ACHN (cell line): ENCODE measurements around the gene IFT25.

Source experiments
- DNase-seq: peaks from one replicate; pipeline ENCODE4 v3.0.0-alpha.2; 2015
- in situ Hi-C: cut with HindIII; loops from 2 replicates; pipeline ENCODE4 v1.10.0; 2017; ENCODE audit warnings: low sequenced_read_pairs, low pct_ligation_motif_present, low pct_unique_long_range_greater_than_20kb

IFT25 gene

DNA sequence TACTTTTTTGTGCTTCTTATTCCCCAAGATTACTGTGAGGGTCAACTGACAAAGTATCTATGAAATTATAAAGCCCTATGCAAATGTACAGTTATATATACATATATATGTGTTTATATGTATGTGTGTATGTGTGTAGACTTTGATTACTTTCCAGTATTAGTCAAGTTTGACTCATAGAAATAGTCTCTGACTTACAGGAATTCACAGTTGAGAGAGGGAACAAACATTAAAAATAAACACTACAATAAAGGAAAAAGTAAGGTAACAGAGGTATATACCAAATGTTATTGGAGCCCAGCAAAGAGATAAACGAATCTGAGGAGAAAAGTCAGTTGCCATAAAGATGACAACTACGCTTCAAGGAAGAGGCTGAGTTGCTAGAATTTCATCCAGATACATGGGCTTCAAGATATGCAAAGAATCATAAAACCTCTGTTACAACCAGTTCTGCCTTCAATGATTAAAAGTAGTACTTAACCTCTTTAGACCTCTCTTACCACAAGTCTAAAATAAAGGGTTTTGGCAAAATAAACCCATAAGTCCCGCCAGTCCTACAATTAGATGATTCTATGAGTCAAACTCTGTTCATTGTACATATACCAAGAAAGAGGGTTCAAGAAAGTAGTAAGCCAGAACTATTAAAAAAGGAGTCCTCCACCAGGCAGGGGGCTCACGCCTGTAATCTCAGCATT, 7.2 kb downstream of the IFT25 start:
- in situ Hi-C loops, result no loop called here

DNA sequence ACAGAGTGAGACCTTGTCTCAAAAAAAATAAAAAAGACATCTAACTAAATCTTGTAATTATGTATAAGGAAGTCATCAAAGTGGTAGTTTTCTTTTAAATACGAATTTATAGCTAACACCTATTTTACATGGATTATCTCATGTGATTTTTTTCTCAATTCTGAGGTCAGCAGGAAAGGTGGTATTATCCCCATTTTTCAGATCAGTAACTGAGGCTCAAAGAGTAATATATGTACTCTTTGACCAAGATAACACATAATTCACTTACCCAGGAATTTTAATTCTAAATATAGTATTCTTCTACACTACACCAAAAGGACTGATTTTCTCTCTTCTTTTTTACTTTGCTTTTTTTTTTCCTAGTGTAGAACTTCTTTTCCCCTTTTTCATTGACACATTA, 9.1 kb downstream of the IFT25 start:
- in situ Hi-C loops, result no loop called here
- DNase-seq, result no peak

More for the DNA sequence above, 7.2 kb downstream of the IFT25 start:
- no peak for DNase-seq

DNA sequence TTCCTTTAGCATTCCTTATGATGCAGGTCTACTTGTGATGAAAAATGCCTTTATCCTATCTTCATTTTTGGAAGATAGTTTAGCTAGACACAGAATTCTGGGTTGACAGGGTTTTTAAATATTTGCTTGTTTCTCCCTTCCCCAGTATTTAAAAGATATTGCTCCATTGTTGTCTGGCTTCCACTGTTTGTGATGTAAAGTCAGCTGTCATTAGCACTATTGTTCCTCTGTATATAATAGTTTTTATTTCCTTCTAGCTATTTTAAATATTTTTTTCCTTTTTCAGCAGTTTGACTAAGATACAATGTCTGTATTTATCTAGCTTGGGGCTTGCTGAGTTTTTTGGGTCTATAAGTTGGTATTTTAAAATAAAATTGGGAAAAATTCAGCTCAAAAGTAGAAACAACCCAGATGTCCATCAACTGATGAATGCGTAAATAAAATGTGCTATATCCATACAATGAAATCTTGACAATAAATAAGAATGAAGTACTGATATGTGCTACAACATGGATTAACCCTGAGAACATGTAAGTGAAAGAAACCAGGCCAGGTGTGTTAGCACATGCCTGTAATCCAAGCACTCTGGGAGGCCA, 11.2 kb downstream of the IFT25 start:
- in situ Hi-C loops, result no loop called here

DNA sequence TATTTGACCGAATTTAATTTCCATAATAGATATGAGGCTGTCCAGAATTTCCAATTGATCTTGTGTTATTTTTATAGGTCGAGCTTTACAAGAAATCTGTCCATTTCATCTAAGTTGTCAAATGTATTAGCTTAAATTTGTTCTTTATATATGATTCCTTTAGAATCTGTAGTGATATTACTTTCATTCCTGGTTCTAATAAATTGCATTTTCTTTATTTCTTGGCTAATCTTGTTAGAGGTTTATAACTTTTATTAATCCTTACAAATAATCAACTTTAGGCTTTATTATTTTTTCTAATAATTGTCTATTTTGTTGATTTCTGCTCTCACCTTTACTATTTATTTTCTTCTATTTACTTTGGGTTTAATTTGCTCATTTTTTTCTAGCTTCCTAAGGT, 14.0 kb downstream of the IFT25 start:
- in situ Hi-C loops, result no loop called here
- DNase-seq, result no peak

More for the DNA sequence above, 11.2 kb downstream of the IFT25 start:
- no peak for DNase-seq

DNA sequence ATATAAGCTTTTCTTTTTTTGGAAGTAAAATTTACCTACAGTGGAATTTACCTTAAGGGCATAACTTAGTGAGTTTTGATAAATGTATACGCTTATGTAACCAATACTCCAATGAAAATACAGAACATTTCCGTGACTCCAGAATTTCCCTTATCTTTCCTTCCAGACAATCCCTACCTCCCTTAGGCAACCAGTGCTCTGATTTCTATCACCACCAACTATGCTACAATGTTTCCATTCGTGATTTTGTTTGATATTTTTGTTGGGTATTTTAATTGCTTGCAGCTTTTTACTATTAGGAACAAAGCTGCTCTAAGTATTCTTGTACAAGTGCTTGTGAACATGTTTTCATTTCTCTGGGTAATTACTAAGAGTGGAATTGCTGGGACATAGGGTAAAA, 14.6 kb downstream of the IFT25 start:
- in situ Hi-C loops, result no loop called here
- DNase-seq, result no peak

DNA sequence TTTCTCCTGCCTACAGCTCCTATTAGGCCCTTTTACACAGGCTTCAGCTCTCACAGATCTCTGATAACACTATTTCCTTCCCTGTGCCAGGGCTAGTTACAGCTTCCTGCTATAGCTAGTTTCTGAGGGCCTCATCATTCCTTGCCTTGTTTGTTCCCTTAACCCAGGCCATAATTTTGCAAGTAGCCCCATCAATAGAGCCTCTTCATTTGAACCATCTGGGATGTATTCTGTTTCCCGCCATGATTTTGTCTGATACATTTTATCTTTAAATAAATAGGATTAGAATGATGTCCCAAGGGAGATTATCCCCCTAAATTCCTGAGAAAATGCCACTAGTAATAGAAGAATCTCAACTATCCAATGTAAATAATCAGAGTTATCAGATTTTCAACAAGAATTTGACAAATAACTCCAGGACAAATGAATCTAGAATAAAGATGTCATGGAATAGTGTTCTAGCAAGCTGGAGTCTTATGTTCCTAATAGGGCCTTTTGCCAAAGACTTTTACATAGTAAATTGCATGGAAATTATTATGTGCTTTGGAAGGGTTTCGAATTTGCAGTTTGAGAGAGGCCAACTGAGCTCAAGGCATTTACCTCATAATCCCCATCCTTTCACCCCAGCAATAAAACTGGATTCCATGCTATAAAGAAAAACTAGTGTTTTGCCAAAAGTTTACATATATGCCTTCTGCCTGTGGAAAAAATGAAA, 16.1 kb downstream of the IFT25 start:
- in situ Hi-C loops, result no loop called here
- no peak for DNase-seq

DNA sequence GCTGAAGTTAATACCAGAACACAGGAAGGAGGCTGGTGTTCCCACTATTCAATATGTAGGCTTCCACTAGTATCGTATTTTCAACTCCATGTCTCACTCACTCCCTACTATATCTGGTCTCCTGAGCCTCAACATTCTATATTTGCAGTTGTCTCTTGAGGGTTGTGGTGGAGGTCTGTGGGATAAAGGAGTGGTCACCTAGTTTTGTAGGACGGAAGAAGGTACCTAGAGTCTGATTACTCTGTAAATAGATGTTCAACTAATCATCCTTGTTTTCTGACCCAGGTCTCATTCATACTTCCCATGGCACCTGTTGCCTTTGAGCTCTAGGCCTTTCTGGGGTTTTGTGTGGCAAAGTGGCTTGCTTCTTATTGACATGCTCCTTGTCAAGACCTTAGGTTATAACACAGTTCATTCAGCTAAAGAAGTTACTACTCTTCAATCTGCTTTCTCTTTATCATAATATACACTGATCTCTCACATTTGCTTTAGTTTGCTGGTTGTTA, 18.1 kb downstream of the IFT25 start:
- no peak for DNase-seq
- in situ Hi-C loops, result no loop called here

DNA sequence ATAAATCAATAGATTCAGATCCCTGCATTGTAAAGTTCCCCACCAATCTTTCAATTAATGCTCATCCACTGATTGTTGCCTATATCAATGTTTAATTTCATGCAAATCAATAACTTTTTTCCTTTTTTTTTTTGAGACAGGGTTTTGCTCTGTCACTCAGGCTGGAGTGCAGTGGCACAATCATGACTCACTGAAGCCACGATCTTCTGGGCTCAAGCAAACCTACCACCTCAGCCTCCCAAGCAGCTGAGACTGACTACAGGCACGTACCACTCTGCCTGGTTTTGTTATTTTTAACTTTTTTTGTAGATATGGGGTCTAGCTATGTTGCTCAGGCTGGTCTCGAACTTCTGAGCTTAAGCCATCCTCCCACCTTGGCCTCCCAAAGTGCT, 25.8 kb downstream of the IFT25 start:
- DNase-seq, result no peak
- in situ Hi-C loops, result no loop called here

DNA sequence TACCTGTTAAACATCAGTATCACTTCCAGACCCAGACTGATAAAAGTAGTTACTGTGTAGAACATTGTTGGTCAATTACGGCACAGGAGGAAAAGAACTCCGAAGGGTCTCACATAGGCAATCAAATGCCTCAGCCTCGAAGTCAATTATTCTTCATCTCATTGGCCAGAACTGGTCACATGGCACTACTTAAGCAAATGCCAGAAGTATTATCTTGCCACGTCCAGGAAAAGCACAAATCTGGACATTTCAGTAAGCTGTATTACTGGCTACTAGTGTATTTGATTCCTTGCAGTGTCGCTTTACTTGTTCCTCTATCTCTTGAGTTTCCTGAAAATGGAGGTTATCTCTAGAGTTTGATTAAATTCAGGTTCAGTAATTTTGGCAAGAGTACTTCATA, 27.2 kb downstream of the IFT25 start:
- in situ Hi-C loops, result no loop called here
- DNase-seq, result no peak

DNA sequence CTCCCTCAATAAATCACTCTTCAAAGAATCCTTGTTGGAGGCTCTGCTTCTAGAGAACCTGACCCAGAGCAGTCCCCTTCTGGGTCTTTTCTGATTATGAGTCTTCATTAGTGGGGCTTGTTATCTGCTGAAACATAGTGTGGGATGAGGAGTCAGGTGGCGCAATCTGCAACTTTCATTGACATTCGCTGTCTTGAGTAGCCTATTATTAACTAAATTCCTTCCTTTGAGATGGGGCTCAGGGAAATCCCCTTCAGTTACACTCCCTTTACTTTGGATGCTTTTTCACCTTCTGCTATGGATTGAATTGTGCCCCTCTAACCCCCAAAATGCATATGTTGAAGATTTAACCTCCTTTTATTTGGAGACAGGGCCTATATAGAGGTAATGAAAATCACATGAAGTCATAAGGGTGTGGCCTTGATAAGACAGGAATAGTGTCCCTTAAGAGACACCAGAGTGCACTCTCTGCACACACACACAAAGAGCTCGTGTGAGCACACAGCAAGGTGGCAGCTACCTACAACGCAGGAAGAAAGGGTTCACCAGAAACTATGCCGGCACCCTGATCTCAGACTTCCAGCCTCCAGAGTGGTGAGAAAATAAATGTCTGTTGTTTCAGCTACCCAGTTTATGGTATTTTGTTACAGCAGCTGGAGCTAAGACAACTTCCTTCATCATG, 32.0 kb downstream of the IFT25 start:
- in situ Hi-C loops, result no loop called here

DNA sequence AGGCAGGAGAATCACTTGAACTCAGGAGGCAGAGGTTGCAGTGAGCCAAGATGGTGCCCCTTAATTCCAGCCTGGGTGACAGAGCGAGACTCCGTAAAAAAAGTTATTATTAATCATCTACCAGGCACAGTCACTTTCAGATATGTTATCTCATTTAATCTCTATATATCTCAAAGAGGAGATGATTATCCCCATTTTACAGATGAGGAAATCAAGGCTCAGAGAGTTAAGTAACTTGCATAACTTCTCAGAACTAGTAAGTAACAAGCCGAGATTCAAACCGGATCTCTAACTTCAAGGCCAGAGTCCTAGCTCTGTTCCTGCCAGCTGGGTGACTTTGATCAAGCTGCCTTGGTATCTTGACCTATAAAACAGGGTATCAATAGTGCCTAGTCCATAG, 34.1 kb downstream of the IFT25 start:
- in situ Hi-C loops, result no loop called here
- DNase-seq, result no peak

More for the DNA sequence above, 32.0 kb downstream of the IFT25 start:
- DNase-seq, result no peak

DNA sequence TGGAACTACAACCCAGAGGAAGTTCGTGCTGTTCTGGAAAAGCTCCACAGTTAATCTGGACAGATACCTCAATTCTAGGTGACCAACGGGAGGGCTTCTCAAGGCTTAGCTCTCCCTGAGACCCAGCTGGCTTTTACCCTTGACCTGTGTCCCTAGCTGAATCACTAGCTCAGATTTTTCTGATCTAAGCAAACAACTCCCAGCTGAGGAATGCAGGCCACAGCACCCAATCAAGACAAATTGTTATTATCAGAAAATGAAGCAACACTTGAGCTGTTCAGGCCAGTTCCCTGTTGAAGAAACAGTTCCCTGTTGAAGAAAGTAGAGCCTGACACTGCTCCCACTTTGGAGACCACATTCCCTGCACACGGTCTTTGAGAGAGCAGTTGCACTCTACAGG, 35.6 kb downstream of the IFT25 start:
- no peak for DNase-seq
- in situ Hi-C loops, result no loop called here

DNA sequence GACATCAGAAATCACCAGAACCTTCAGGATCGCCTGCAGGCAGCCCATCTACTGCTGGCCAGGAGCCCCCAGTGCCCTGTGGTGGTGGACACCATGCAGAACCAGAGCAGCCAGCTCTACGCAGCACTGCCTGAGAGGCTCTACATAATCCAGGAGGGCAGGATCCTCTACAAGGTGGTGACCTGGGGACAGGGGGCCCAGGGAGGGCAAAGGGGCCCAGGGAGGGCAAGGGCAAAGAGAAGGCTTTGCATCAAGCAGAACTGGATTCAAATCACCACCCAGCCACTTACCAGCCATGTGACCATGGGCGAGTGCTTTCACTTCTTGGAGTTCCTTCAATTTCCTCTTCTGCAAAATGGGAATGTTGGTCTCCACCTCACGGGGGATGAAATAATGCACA, 39.4 kb downstream of the IFT25 start:
- DNase-seq, result no peak
- in situ Hi-C loops, result no loop called here

DNA sequence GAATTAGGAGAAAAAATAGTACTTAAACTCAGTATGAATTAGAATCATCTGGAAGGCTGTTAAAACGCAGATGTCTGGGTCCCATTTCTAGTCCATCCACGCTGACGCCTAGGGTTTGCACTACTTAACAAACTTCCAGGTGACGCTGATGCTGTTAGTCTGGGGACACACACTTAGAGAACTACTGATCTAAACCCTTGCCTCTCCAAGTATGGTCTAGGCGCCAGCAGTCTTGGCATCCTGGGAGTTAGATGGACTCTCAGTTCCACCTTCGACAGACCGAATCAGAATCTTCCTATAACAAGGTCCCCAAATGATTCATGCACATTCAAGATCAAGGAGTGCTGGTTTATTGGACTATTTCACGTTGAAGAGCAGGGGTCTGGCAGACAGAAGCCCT, 40.0 kb downstream of the IFT25 start:
- in situ Hi-C loops, result no loop called here
- no peak for DNase-seq

DNA sequence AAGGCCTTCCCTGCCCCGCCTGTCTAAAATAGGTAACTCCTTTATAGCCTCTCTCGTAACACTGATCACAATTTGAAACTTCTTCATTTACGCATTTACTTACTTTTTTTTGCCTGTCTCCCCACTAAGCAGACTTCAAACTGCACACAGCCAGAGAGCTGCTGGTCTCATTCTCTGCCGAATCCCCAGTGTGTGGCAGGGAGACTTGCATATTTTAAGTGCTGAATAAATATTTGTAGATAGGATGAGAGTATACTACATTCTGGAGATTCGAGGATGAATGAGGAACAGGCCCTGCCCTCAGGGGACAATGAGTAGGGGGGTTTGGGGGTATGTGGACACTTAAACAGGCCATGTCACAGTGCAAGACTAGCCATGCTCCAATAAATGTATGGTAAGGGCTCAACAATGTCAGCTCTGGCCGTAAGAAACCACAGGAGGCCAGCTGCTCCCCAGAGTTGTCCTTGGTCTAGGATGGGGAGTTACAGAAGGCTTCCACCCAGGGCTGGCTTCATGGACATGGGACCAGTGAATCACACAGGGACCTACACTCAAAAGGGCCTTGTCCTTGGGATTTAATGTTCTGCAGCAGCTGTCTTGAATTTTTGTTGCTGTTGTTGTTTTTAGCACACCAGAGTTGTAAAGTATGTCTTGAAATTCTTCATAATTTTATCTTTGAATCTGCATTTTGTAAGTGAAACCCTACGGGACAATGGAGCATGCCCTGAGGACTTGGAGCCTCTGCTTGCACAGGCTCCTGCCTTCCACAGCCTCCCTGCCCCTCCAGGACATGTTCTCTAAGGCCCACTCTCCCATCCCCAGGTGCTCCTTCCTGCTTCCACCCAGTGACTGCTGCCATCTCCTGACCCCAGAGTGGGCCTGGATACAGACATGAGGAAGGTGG, 43.0 kb downstream of the IFT25 start:
- DNase-seq, result no peak

DNA sequence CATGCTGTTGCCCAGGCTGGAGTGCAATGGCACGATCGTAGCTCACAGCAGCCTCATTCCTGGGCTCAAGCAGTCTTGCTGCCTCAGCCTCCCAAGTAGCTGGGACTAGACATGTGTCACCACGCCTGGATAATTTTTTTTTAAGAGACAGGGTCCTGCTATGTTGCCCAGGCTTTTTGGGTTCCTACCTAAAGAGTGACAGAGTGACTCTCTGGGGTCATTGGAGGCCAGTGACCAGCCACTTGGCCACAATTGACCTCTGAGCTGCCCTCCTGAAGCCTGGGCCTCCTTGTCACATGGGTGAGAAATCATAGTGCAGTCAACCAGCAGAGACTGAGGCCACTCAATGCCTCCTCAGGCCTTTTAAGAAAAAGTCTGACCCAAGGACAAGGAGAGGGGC, 45.8 kb downstream of the IFT25 start:
- no peak for DNase-seq
- in situ Hi-C loops, result no loop called here

More for the DNA sequence above, 43.0 kb downstream of the IFT25 start:
- in situ Hi-C loops, result no loop called here

DNA sequence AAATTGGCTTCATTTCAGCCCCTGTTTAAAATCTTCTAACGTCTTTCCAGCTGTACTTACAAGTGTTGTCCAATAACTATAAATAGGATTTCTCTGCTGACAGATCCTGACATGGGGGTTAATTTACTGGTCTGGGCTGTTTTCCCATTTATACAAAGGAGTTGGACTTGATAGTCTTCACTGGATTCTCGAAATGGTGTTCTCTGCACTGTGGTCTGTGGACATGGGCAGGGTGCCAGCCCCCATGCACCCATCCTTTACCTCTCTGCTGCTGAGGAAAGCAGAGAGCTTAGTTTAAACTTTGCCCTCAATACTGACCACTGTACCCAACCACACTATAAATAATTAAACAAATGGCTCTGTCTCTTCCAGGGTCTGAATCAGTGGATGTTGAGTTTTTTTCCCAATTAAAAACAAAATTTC, 46.3 kb downstream of the IFT25 start:
- DNase-seq, result peak; percentile 86
- in situ Hi-C loops, result no loop called here

DNA sequence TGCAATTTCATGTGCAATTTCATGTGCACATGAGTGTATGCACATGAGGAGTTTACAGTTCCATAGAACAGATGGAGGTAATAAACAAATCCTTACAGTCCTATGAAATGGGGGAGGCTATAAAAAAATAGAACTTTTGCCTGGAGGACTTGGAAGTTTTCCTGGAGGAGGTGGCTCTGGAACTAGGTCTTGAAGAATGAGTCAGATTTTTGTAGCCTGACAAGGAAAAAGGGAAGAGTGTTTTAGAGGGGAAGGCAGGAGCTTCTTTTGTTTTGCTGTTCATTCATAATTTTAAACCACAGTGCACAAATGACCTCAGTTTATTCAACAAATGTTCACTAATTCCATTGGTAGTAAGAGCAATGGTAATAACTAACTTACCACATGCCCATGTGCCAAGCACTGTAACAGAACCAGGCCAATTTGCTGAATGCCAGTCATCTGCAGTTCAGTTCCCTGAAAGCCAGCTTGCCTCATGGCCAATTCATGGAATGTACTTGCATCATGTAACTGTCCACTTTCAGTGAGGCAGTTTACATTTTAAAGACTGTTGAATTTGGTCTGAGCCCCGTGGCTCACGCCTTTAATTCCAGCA, 48.8 kb downstream of the IFT25 start:
- in situ Hi-C loops, result no loop called here
- DNase-seq, result peak; percentile 66
